Thoracic aorta (tissue), 2 donors: ENCODE results near the gene SPINK13. TPM values are rescaled to one million over a fixed set of nuclear protein-coding genes. Genes with fewer than 3 reads are reported as not detected.
"Not testable (repeated sequence)": the region's sequence is repeated elsewhere in the genome, so short reads cannot be mapped to it uniquely, and the experiment has no call there.

Source experiments
- ATAC-seq: fragments of 150-250 bp; one replicate; pipeline ENCODE4 v1.8.0; 2017; ENCODE audit warnings: low read depth; ENCODE audit not compliant: insufficient number of reproducible peaks, low FRiP score
- DNase-seq: peaks from one replicate; pipeline ENCODE4 v3.0.0-alpha.2; 2020; ENCODE audit warnings: low spot score
- H3K27ac ChIP-seq, 2 donors: fragments of 200-600 bp; sonication (generic); 1 replicate in 1 of 2; 2 replicates in 1 of 2; pipeline ENCODE4 v1.5.1; 2016; ENCODE audit warnings: mild to moderate bottlenecking in 2 of 2, moderate library complexity in 2 of 2
- H3K27me3 ChIP-seq: fragments of 200-600 bp; sonication (generic); replicated peaks from 2 replicates; pipeline ENCODE4 v1.6.0; 2016; ENCODE audit warnings: mild to moderate bottlenecking; ENCODE audit not compliant: insufficient read depth
- H3K36me3 ChIP-seq: fragments of 200-600 bp; sonication (generic); one replicate; pipeline ENCODE4 v1.5.1; 2016
- H3K4me1 ChIP-seq, 2 donors: fragments of 200-600 bp; sonication (generic); 1 replicate in 1 of 2; 2 replicates in 1 of 2; pipeline versions ENCODE4 v1.5.1 to v1.6.0; 2016; ENCODE audit warnings: low read depth in 2 of 2, mild to moderate bottlenecking in 1 of 2; ENCODE audit not compliant: control insufficient read depth in 1 of 2
- H3K4me3 ChIP-seq: fragments of 200-600 bp; sonication (generic); 2 replicates; pipeline ENCODE4 v1.5.1; 2016; ENCODE audit warnings: mild to moderate bottlenecking
- H3K9me3 ChIP-seq: fragments of 200-600 bp; sonication (generic); 2 replicates; pipeline ENCODE4 v1.5.1; 2016
- total RNA-seq, 2 donors: library from RNA; depleted of rRNA; stranded (reverse); fragments of >200 nt; gene quantifications; one replicate each; pipeline versions ENCODE4 v1.1.0 to v1.2.3, GENCODE V29; 2016
- TF ChIP-seq, protein P1 (sequence below): fragments of 200-600 bp; sonication (generic); IDR thresholded peaks from one replicate; pipeline ENCODE4 v1.5.1; 2019; ENCODE audit warnings: antibody characterized with exemption

The SPINK13 gene
- total RNA-seq, 2 donors from 2014 or later, result not detected

DNA sequence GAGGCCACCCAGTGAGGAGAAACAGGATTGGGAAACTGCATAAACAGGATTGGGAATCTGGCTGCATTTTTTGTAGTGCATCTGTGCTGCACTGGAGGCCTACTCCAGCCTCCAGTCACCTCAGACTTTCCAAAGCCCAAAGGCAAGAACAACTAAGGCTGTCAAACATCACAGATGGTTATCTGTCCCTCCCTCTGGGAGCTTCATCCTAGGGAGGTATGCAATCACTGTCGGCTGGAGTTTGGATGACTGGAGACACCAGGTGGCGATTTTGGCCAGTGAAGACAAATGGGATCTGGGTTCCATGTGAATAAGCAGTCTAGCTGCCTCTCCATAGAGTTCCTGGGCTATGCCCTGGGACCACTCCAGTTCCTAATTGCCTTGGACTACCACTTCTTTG is 9.3 kb upstream of the SPINK13 start:
- Histone ChIP-seq H3K36me3 (no peaks in the 10 kb centered on the region), H3K9me3 (peaks cover 14% of the 10 kb centered on the region), H3K4me3 (no peak overlapping the region), H3K27me3 (no peaks in the 10 kb centered on the region), H3K27ac (no peak overlapping the region), H3K4me1 (no peaks in the 10 kb centered on the region)
- DNase-seq (no peak), ATAC-seq (no peak)
- TF ChIP-seq, protein P1, sequence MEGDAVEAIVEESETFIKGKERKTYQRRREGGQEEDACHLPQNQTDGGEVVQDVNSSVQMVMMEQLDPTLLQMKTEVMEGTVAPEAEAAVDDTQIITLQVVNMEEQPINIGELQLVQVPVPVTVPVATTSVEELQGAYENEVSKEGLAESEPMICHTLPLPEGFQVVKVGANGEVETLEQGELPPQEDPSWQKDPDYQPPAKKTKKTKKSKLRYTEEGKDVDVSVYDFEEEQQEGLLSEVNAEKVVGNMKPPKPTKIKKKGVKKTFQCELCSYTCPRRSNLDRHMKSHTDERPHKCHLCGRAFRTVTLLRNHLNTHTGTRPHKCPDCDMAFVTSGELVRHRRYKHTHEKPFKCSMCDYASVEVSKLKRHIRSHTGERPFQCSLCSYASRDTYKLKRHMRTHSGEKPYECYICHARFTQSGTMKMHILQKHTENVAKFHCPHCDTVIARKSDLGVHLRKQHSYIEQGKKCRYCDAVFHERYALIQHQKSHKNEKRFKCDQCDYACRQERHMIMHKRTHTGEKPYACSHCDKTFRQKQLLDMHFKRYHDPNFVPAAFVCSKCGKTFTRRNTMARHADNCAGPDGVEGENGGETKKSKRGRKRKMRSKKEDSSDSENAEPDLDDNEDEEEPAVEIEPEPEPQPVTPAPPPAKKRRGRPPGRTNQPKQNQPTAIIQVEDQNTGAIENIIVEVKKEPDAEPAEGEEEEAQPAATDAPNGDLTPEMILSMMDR, result no peak

- no peaks in the 10 kb centered on the region for H3K4me1 ChIP-seq
- no peak overlapping the region for H3K27ac ChIP-seq
- H3K4me3 ChIP-seq, result no peak overlapping the region
- H3K9me3 ChIP-seq, result peaks cover 14% of the 10 kb centered on the region
- H3K36me3 ChIP-seq, result no peaks in the 10 kb centered on the region
- TF ChIP-seq, protein P1, result no peak
- H3K27me3 ChIP-seq, result no peaks in the 10 kb centered on the region
- no peak for ATAC-seq
- DNase-seq, result no peak
Measured at GRCh38 chr5:148261221-148261620, 7.4 kb upstream of the SPINK13 start.

DNA sequence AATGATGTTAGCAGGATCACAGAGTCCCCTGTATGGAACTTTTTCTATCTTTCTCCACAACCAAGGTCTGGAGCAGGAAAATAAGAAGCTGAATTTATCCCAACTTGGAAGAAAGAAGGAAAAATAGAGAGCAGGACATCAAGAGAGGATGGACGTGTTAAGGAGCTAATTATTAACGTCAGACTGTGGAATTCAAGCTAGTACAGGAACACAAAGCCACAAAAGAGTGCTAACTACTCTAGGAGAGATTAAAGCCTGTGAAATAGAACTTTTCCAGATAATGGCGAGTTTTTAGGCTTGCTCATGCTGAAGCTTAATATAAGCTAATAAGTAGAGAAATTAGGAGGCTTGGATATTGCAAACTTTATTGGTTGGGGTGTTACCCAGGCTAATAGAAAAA is 632 bp upstream of the SPINK13 start:
- H3K4me1 ChIP-seq, result no peaks in the 10 kb centered on the region
- H3K9me3 ChIP-seq, result no peaks in the 10 kb centered on the region
- DNase-seq (no peak), ATAC-seq (no peak)
- no peaks in the 10 kb centered on the region for H3K27me3 ChIP-seq
- H3K4me3 ChIP-seq, result no peak overlapping the region
- no peak overlapping the region for H3K27ac ChIP-seq
- TF ChIP-seq, protein P1, result no peak
- no peaks in the 10 kb centered on the region for H3K36me3 ChIP-seq

DNA sequence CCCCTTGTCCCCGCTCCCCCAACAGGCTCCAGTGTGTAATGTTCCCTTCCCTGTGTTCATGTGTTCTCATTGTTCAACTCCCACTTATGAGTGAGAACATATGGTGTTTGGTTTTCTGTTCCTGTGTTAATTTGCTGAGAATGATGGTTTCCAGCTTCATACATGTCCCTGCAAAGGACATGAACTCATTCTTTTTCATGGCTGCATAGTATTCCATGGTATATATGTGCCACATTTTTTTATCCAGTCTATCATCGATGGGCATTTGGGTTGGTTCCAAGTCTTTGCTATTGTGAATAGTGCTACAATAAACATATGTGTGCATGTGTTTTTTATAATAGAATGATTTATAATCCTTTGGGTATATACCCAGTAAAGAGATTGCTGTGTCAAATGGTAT is 6.5 kb downstream of the SPINK13 start:
- H3K27ac ChIP-seq, H3K27me3 ChIP-seq, ATAC-seq, H3K4me1 ChIP-seq, H3K4me3 ChIP-seq, H3K36me3 ChIP-seq, DNase-seq: not testable (repeated sequence)
- H3K9me3 ChIP-seq, result peaks cover 15% of the 10 kb centered on the region

DNA sequence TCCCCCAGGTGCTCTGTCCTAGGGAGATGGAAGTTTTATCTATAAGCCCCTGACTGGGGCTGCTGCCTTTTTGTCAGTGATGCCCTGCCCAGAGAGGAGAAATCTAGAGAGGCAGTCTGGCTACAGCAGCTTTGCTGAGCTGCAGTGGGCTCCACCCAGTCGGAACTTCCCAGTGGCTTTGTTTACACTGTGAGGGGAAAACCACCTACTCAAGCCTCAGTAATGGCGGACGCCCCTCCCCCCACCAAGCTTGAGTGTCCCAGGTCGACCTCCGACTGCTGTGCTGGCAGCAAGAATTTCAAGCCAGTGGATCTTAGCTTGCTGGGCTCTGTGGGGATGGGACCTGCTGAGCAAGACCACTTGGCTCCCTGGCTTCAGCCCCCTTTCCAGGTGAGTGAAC is 12.3 kb downstream of the SPINK13 start:
- H3K4me1 ChIP-seq, H3K4me3 ChIP-seq, ATAC-seq, H3K36me3 ChIP-seq, H3K27me3 ChIP-seq, DNase-seq, H3K27ac ChIP-seq: not testable (repeated sequence)
- peaks cover 11% of the 10 kb centered on the region for H3K9me3 ChIP-seq

- not testable (repeated sequence) for H3K36me3 ChIP-seq, H3K4me3 ChIP-seq, H3K27me3 ChIP-seq, ATAC-seq, H3K4me1 ChIP-seq, DNase-seq, H3K27ac ChIP-seq
- peaks cover 11% of the 10 kb centered on the region for H3K9me3 ChIP-seq
Measured at GRCh38 chr5:148281336-148281735, 12.7 kb downstream of the SPINK13 start.
